UCSD-AML1 (cell line): Measurements from ENCODE around the gene TRDMT1.
A peak's percentile ranks its signal among the peaks of the same experiment; 100 is the strongest.

ENCODE experiments used
- DNase-seq: peaks from one replicate; lab custom pipeline; 2025; ENCODE audit not compliant: unreplicated experiment; lab: John Stamatoyannopoulos, UW

Gene TRDMT1, protein sequence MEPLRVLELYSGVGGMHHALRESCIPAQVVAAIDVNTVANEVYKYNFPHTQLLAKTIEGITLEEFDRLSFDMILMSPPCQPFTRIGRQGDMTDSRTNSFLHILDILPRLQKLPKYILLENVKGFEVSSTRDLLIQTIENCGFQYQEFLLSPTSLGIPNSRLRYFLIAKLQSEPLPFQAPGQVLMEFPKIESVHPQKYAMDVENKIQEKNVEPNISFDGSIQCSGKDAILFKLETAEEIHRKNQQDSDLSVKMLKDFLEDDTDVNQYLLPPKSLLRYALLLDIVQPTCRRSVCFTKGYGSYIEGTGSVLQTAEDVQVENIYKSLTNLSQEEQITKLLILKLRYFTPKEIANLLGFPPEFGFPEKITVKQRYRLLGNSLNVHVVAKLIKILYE

DNA sequence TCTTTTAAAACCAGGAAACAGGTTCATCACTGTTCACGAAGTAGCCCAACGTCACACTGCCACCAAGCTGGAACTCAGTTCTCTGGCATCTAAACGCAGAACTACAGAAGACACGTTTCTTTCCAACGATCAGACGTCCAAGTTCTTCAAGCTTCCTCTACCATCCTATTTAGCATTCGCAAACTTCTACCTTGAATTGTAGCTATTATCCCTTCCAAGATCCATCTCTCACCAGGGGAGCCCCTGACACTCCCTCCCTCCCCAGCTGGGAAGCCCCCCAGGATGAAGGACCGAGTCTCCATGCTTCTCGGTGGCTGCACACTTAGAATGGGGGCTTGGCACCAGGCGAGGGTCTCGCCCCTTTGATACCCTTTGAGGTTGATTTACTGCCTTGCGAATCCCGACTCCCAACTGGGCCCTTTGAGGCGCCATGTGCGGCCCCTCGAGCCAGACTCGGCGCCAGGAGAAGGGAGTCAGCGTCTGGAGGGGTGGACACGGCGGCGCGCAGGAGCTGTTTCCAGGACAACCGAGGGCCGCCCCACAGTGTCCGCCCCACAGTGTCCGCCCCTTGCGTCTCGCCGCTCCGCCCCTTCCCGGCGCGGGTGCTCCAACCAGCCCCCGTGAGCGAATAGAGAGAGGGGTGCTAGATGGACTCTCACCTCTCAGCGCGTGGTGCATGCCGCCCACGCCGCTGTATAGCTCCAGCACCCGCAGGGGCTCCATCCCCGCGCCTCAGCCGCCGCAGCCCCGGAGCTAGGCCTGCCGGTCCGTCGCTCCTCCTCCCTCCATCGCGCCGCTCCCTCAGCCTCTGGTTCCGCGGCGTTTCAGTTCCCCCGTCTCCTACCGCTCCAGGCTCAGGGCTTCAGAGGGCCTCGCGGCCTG lies at the start of gene TRDMT1:
Gene TRDMT1 (minus strand): TSS at position 761 of the 882 bp plus-strand sequence. CDS start 38 bp downstream, at position 723.
- peak; percentile 92 for DNase-seq

DNA sequence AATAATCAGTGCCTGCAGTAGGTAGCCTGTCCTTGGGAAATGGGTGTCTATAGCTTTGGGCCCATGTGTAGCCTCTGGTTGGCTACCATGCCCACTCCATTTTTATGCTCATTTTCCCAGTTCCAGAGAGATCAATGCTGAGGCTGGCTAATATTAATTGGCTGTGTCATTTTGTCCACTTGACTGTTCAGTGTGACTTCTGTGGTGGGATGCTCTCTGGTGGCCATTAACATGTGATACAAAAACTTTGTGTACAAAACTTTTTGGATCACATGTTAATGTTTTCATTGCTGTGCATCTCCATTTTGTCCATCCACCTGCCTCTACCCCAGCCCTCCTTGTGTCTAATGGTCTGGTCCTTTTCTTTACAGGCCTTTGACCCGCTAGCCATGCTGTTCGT lies 49.3 kb upstream of the TRDMT1 start:
- DNase-seq = no peak

DNA sequence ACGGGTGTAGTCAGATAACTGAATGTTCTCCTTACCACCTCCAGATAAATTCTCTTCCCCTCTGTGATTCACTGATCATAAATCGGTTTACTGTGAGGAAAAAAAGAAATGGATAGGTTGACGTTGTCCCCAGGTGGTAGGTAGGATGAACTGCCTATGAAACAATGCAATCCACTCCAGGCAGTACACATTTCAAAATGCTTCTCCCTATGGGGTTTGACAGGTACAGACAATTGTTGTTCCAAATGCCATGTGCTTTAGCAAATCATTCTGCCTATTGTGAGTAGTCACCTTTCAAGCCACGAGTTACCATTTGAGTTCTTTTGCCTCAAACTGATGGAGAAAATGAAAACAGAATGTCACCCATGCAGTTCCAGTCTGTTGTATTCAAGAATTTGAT lies 48.3 kb upstream of the TRDMT1 start:
- DNase-seq = no peak

DNA sequence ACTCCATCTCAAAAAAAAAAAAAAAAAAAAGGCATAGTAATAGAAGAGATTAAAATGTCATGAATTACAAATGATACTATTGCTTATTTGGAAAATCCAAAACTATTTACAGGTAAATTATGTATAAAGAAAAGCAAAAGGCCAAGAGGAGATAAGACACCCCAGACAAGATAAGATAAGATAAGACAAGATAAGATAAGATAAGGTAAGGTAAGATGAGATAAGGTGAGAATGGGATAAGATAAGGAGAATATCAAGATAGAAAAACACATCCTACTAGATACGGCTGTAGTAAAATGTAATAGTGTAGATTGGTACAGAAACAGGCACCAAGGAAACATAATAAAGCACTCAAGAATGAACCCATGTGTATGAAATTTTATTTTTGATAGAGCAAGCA lies 47.5 kb upstream of the TRDMT1 start:
- no peak for DNase-seq

DNA sequence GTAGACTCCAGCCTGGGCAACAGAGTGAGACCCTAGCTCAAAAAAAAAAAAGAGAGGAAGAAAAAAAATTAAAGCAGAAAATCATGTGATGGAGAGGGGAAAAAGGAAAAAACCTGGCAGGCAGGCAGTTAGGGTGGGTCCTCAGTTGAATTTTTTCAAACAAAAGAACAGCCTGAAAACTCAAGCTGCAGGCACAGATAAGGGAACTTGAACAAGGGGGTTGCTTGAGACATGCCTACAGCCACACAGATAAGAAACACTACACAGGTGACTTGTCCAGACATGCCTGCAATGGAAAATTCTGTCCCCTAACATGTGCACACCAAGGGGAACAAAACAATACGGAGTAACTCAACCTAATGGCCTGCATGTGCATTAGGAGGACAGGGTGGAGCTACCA lies 45.7 kb upstream of the TRDMT1 start:
- no peak for DNase-seq

DNA sequence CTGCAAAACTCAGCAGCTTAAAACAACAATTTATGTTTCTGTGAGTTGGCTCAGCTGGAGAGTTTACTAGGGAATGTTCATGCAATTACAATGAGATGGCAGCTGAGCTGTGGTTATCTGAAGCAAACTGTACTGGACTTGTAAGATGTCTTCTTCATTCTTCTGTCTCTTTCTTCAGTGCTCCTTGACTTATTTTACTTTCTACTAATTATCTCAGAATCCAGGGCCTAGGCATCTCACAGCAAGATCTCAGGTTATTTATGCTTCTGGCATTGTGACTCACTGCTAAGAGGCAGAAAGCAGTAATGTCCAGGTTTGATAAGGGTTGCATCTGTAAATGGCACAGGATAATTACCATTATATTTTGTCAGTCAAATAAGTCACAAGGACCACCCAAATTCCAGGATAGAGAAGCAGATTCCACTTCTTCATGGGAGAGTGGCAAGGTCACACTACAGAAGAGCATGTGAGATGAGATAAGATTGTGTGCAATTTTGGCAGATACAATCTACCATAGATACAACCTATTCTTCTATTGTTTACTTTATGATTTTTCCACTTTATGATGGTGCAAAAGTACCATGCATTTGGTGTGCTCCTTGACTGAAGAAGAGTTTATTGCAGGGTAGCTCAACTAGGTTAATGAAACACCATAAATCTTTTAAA lies 43.4 kb upstream of the TRDMT1 start:
- DNase-seq = no peak

DNA sequence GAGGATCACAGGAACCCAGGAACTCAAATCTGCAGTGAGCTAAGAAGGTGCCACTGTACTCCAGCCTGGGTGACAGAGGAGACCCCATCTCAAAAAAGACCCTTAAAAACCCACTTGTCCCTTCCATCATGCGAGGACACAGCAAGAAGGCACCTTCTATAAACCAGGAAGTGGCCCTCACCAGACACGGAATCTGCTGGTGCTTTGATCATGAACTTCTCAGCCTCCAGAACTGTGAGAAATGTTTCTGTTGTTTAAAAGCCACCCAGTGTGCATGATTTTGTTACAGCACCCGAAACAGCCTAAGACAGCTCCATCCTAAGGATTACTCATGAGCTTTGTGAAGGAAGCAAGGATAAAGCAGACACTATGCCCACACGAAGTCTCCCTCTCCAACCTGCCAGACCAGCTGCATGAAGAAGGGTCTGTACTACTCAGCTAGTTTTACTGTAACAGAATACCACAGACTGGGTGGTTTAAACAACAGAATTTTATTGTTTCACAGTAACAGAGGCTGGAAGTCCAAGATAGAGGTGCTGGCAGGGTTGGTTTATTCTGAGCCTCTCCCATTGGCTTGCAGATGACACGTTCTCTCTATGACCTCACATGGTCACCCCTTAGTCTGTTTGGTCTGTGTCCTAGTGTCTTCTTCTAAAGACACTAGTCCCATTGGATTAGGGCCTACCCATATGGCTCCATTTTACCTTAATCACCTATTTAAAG lies 40.3 kb upstream of the TRDMT1 start:
- no peak for DNase-seq

DNA sequence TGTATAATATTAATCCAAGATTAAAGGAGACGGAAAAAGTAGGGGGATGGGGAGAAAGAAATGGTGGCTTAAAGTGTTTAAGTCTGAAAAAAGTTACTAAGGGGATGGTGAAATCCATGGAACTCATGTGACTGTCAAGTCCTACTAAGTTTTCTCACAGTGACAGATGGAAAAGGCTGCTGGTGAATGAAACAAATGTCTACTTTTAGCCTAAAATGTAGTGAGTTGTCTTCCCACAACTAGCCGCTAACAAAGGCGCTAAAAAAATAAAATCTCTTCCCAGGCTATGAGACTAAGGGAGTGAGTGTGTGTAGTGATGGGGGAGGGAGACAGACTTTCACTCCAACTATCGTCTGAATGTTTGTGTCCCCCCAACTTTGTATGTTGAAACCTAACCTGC lies 39.1 kb upstream of the TRDMT1 start:
- DNase-seq = no peak

DNA sequence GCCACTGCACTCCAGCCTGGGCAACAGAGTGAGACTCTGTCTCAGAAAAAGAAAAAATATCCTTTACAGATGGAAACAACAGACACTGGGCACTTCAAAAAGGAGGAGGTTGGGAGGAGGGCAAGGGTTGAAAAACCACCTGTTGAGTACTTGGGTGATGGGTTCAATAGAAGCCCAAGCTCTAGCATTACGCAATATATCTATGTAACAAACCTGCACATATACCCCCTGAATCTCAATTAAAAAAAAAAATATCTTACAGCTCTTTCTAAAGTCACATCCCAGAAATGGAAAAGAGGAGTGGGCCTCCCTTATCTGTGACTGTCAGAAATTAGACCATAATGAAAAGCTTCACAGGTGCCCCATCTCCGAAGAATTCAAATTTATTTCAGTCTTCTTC lies 38.6 kb upstream of the TRDMT1 start:
- no peak for DNase-seq

DNA sequence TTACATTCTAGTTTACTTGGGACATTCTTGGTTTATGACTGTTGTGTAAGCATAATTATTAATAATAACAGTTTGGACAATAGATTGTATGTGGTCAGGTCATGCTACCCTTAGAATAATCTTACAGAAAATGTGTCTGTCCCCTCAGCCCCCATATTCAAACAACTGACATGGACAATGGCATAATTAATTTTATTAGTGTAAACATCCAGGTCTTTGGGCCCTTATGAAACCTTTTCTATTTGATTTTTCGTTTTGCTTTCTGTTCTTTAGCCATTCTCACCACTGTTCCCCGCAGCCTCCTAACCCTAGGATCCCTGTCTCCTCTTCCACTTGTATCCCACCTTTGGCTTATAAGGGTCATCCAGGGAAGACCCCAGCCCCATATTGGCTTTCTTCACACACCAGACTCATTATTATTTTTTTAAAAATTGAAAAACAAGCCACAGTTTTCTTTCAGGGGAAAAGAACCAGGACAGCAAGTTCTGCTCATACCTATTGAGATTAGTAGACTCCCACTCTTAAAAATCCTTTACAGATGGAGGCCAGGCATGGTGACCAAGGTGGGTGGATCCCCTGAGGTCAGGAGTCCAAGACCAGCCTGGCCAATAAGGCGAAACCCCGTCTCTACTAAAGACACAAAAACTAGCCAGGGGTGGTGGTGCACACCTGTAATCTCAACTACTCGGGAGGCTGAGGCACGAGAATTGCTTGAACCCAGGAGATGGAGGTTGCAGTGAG lies 38.0 kb upstream of the TRDMT1 start:
- no peak for DNase-seq

DNA sequence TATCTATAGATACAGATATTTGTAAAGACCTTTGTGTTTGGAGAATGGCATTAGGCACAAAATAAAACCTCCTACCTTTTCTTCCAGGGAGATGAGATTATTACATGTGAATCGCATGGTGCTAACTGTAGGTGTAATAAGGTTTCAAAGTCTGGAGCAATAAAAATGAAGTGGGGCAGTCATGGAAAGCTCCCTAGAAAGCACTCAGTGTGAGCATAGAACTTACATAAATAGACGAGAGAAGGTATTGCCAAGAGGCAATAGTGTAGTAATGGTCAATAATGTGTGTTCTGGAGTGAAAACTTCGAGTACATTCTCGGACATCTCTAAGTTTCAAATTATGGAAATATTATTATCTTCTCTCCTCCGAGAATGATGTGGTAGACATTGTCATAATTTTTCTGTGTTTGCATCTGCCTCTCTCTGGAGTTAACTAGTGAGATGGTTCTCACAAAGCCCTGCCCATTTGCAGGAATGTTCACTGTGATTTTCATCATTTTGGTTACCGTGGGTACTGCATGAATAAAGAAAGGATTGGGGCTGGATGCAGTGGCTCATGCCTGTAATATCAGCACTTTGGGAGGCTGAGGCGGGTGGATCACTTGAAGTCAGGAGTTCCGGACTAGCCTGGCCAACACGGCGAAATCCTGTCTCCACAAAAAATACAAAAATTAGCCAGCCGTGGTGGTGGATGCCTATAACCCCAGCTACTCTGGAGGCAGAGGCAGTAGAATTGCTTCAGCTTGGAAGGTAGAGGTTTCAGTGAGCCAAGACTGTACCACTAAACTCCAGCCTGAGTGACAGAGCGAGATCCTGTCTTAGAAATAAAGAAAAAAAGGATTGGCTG lies 37.2 kb upstream of the TRDMT1 start:
- no peak for DNase-seq

DNA sequence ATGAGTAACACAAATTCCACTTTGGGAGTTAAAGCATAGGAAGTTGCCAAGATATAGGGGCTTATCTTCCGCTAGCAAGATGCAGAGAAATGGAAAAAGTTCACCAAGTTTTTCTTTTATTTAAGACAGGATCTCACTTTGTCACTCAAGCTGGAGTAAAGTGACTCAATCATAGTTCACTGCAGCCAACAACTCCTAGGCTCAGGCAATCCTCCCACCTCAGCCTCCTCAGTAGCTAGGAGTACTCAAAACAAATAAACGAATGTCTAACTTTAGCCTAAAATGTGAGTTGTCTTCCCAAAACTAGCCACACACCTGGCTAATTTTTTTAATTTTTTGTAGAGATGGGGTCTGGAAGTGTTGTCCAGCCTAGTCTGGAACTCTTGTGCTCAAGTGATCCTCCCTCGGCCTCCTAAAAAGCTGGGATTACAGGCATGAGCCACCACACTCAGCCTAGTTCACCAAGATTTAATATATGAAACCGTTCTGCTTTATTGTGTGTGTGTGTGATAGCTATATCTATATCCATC lies 36.5 kb upstream of the TRDMT1 start:
- no peak for DNase-seq

DNA sequence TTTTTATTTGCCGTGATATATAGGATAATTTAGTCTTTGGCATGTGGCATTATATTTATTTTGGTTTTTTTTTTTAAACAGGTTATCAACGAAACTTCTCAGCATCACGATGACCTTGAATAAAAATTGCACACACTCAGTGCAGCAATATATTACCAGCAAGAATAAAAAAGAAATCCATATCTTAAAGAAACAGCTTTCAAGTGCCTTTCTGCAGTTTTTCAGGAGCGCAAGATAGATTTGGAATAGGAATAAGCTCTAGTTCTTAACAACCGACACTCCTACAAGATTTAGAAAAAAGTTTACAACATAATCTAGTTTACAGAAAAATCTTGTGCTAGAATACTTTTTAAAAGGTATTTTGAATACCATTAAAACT lies 35.7 kb upstream of the TRDMT1 start:
- DNase-seq = no peak

DNA sequence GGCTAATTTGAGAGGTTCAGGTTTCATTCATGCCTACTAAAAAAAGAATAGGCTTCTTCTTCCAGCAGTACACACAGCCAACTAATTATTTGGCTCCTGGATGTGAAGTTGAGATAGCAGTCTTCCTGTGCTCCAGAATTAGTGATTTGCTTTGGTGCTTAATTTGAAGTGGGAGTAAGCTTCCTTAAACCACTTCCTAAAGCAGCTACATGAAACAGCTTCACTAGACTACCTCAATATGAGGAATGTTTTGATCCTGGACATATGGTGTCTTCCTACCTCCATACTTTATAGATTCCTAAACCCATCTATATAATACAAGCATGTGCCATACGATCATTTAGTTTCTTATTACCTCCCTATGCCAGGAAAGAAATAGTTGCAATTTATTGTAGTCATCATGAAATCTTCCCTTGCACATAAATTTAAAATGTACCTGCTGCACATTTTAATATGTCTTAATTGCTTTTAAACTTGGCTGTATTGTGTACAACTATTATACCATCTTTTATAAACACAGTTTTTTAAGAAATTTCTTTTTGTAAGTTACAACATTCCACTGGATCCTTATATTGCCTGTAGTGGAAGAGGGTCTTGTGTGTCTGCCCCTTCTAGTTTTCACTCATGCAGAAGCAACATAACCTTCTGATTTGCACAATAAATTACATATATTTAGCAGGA lies 35.1 kb upstream of the TRDMT1 start:
- DNase-seq = no peak

DNA sequence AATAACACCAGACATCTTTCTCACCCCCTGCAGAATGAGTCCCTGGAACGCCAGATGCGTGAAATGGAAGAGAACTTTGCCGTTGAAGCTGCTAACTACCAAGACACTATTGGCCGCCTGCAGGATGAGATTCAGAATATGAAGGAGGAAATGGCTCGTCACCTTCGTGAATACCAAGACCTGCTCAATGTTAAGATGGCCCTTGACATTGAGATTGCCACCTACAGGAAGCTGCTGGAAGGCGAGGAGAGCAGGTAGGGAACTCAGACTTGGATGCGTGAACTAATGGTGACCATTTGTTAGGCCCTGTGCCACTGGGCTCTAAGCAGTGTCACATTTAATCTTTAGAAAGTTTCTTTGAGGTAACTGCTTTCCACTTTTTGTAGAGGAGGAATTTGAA lies 33.7 kb upstream of the TRDMT1 start:
- no peak for DNase-seq

DNA sequence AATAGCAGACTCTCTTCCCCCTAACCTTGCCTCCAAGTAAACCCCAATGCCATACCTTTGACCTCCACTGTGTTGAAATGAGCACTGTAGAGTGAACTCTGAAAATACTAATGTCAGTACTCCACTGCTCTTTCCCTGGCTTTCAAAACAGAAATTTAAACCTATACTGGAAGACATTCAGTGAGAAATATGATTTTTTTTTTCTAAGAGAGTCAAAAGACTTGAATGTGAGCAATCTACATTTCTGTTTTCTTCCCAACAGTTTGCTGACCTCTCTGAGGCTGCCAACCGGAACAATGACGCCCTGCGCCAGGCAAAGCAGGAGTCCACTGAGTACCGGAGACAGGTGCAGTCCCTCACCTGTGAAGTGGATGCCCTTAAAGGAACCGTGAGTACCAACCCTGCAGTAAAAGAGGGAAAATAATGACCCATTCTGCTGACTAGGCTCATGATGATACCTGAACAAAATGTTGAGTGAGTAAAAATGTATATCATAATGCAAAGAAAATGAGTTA lies 33.0 kb upstream of the TRDMT1 start:
- DNase-seq = no peak

DNA sequence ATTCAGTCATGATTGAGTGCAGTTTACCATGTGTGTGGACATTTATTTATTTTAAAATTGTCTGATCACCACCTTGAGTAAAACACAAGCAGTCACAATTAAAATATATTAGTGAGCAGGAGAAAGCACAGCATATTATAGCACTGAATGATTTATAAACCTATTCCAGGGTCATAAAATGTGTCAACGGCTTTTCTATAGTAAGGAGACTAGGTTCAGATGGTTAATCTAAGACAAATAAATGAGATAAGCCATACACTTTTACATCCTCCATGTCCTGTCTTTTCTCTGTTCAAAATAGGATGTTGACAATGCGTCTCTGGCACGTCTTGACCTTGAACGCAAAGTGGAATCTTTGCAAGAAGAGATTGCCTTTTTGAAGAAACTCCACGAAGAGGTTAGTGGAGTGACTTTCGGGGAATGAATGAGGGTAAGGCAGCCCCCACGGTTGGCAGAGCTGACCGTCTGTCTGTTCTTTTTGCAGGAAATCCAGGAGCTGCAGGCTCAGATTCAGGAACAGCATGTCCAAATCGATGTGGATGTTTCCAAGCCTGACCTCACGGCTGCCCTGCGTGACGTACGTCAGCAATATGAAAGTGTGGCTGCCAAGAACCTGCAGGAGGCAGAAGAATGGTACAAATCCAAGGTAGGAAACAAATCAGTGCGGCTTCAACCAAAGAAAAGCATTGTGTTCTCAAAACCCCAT lies 32.0 kb upstream of the TRDMT1 start:
- DNase-seq = no peak
